Stimulated activated naive CD8-positive, alpha-beta T cell treated with anti-CD3 and anti-CD28 coated beads, Interleukin-15, Interleukin-2, amounts not matched to agents 100 U/mL and 50 U/mL, for 24 hours (primary cell): Measurements from ENCODE around the gene OOSP4B.
"Not testable (repeated sequence)": the region's sequence is repeated elsewhere in the genome, so short reads cannot be mapped to it uniquely, and the experiment has no call there.

Experiments
- ATAC-seq: fragments of 150-1000 bp; cut with Tn5 transposase; one replicate; pipeline ENCODE4 v1.10.0; 2021
- DNase-seq: peaks from one replicate; pipeline ENCODE4 v3.0.0; 2021

OOSP4B gene

GRCh38 chr11:60059521-60060240, 42.7 kb downstream of the OOSP4B start:
- ATAC-seq = no peak
- DNase-seq = no peak

GRCh38 chr11:60064111-60064510, 47.1 kb downstream of the OOSP4B start:
- no peak for ATAC-seq
- DNase-seq = no peak

GRCh38 chr11:60065801-60066200, 48.8 kb downstream of the OOSP4B start:
- DNase-seq (no peak), ATAC-seq (no peak)

- DNase-seq = no peak
- no peak for ATAC-seq
These were observed 52.5 kb downstream of the OOSP4B start for GRCh38 chr11:60069450-60069849.

- DNase-seq, ATAC-seq: not testable (repeated sequence)
These were observed 54.7 kb downstream of the OOSP4B start for GRCh38 chr11:60071644-60072043.

- ATAC-seq = no peak
- no peak for DNase-seq
These were observed 60.3 kb downstream of the OOSP4B start for GRCh38 chr11:60077216-60077817.

- ATAC-seq = no peak
- DNase-seq = no peak
These were observed 61.0 kb downstream of the OOSP4B start for GRCh38 chr11:60077981-60078380.

GRCh38 chr11:60078745-60079144, 61.8 kb downstream of the OOSP4B start:
- no peak for ATAC-seq
- no peak for DNase-seq

GRCh38 chr11:60080535-60080934, 63.6 kb downstream of the OOSP4B start:
- no peak for ATAC-seq
- no peak for DNase-seq
